OCI-LY1 (cell line): ENCODE measurements around the gene NELFA.

Experiments
- CTCF ChIP-seq: fragments of 200-600 bp; sonication (generic), shearing (Covaris generic); IDR thresholded peaks from 2 replicates; pipeline ENCODE4 v1.5.1; 2017; ENCODE audit warnings: mild to moderate bottlenecking, antibody characterized with exemption, low read length, moderate library complexity, mixed read lengths
- EZH2 ChIP-seq: fragments of 200-600 bp; sonication (generic), shearing (Covaris generic); IDR thresholded peaks from 2 replicates; pipeline ENCODE4 v1.8.0; 2017; ENCODE audit warnings: borderline replicate concordance, mixed run types, mild to moderate bottlenecking, antibody characterized with exemption, low read length, moderate library complexity, mixed read lengths

GRCh38 chr4:2011583-2011982, 2.8 kb upstream of the NELFA start:
- TF ChIP-seq EZH2 (no peak), CTCF (no peak)
